Measurements from ENCODE around the gene DAB2. TPM values are rescaled to one million over a fixed set of nuclear protein-coding genes. Genes with fewer than 3 reads are reported as not detected.

Gene DAB2
- total RNA-seq, 1 experiment from 2014 or later = 5.5 TPM

- H3K36me3 ChIP-seq (ENCODE audit: control insufficient read depth in 1 of 2, insufficient read depth in 2 of 2, low read length in 2 of 2) = no peaks in the 10 kb centered on the region
- no peak overlapping the region for H3K4me2 ChIP-seq (ENCODE audit: low read length)
- no peak overlapping the region for H3K9ac ChIP-seq (ENCODE audit: low read length)
- H3K9me3 ChIP-seq (ENCODE audit: control insufficient read depth in 1 of 2, insufficient read depth in 1 of 2, low read depth in 1 of 2, low read length in 2 of 2) = no peaks in the 10 kb centered on the region
- no peak for DNase-seq (ENCODE audit: low read depth, low spot score)
- H4K20me1 ChIP-seq (ENCODE audit: insufficient read depth) = no peaks in the 10 kb centered on the region
- H3K9me2 ChIP-seq (ENCODE audit: insufficient read depth) = no peaks in the 10 kb centered on the region
- no peaks in the 10 kb centered on the region for H3K4me1 ChIP-seq (ENCODE audit: control insufficient read depth in 1 of 2, insufficient read depth in 2 of 2, low read length in 2 of 2)
- no peak overlapping the region for H2AFZ ChIP-seq (ENCODE audit: low read depth, low read length, poor library complexity, severe bottlenecking)
- no peaks in the 10 kb centered on the region for H3K27me3 ChIP-seq (ENCODE audit: insufficient read depth, low read length)
- H3K4me3 ChIP-seq (replicated peaks in 1 of 2; ENCODE audit: low read depth in 1 of 2, low read length in 2 of 2) = no peak overlapping the region
- CTCF ChIA-PET = no interaction called here
- TF ChIP-seq CBX3 (IDR thresholded peaks at IDR 0.05; ENCODE audit: low read depth) = no peak
- TF ChIP-seq RAD21 (IDR thresholded peaks at IDR 0.05; ENCODE audit: low read depth) = no peak
- TF ChIP-seq EGR1 (IDR thresholded peaks at IDR 0.05; ENCODE audit: low read depth) = no peak
- TF ChIP-seq ZFX (IDR thresholded peaks at IDR 0.05) = no peak
- no peak for TF ChIP-seq SP1 (IDR thresholded peaks at IDR 0.05; ENCODE audit: low read depth)
- no peak for TF ChIP-seq ZNF274 (IDR thresholded peaks at IDR 0.05; ENCODE audit: low read depth, low read length)
- no peak for TF ChIP-seq JUND (IDR thresholded peaks at IDR 0.05)
- TF ChIP-seq CTCF (IDR thresholded peaks at IDR 0.05 in 2 of 3, conservative IDR thresholded peaks at IDR 0.05 in 1 of 3; ENCODE audit: borderline replicate concordance in 1 of 3, insufficient read depth in 1 of 3, low read depth in 2 of 3, low read length in 2 of 3) = no peak
- no peak for TF ChIP-seq SIN3A (IDR thresholded peaks at IDR 0.05; ENCODE audit: low read depth)
- no peak for TF ChIP-seq POLR2A (IDR thresholded peaks at IDR 0.05; ENCODE audit: borderline replicate concordance, extremely low read depth, insufficient read depth, insufficient read length)
- TF ChIP-seq EZH2phosphoT487 (IDR thresholded peaks at IDR 0.05; ENCODE audit: borderline replicate concordance) = no peak
- no peak for TF ChIP-seq MAX (IDR thresholded peaks at IDR 0.05)
- TF ChIP-seq CEBPB (IDR thresholded peaks at IDR 0.05; ENCODE audit: low read depth) = no peak
- TF ChIP-seq POLR2AphosphoS5 (IDR thresholded peaks at IDR 0.05; ENCODE audit: low read depth, low read length) = no peak
- no peak for TF ChIP-seq ZBTB33 (IDR thresholded peaks at IDR 0.05; ENCODE audit: extremely low read depth, insufficient replicate concordance, low read length)
- no peak for TF ChIP-seq REST (IDR thresholded peaks at IDR 0.05; ENCODE audit: low read depth)
- TF ChIP-seq TCF7L2 (IDR thresholded peaks at IDR 0.05; ENCODE audit: borderline replicate concordance, extremely low read depth, insufficient read depth, insufficient read length) = no peak
- RAD21 ChIA-PET (ENCODE audit: low non-redundant PET in 1 of 2, low total read pairs in 2 of 2, uncharacterized antibody in 2 of 2, unreplicated experiment in 2 of 2) = no interaction called here
- no peaks in the 10 kb centered on the region for H3K79me2 ChIP-seq (ENCODE audit: insufficient read depth, low read length)
- no TSS peak for BruUV-seq (replicated peaks)
- ATAC-seq = no peak
- POLR2A ChIA-PET = no interaction called here
- H3K27ac ChIP-seq (ENCODE audit: low read depth, low read length) = no peak overlapping the region
- intact Hi-C loops (cut with micrococcal nuclease) = no loop called here
These were observed 24.8 kb upstream of the DAB2 start for GRCh38 chr5:39449591-39449990.

Data from HCT116 (cell line).